Keratinocyte (primary cell): Measurements from ENCODE around the gene G6PC3. TPM values are rescaled to one million over a fixed set of nuclear protein-coding genes. Genes with fewer than 3 reads are reported as not detected.

Source experiments
- DNase-seq: peaks from one replicate; pipeline ENCODE4 v3.0.0-alpha.2; 2011; ENCODE audit warnings: low read depth, missing footprints, low spot score
- FAIRE-seq: peaks from 2 replicates; lab custom pipeline; 2011; peaks lifted over from hg19 to GRCh38; lab: Jason Lieb, UNC
- H2AFZ ChIP-seq: 2 replicates; pipeline ENCODE4 v1.6.0; 2012; ENCODE audit warnings: low read length, control low read depth, inconsistent platforms; ENCODE audit not compliant: control insufficient read depth
- H3K27ac ChIP-seq: 2 replicates; pipeline ENCODE4 v1.5.1; 2011; ENCODE audit warnings: low read length; ENCODE audit not compliant: control insufficient read depth, insufficient read depth
- H3K27me3 ChIP-seq: 3 replicates; pipeline ENCODE4 v1.6.0; 2011; ENCODE audit warnings: low read length; ENCODE audit not compliant: control insufficient read depth, insufficient read depth; ENCODE audit errors: extremely low read depth
- H3K36me3 ChIP-seq, 2 experiments: 2 replicates in 1 of 2; 3 replicates in 1 of 2; pipeline ENCODE4 v1.5.1; 2011; ENCODE audit warnings: low read length in 2 of 2, mild to moderate bottlenecking in 1 of 2; ENCODE audit not compliant: control insufficient read depth in 2 of 2, insufficient read depth in 2 of 2; ENCODE audit errors: extremely low read depth in 1 of 2
- H3K4me1 ChIP-seq: 3 replicates; pipeline ENCODE4 v1.5.1; 2011; ENCODE audit warnings: low read length; ENCODE audit not compliant: control insufficient read depth, insufficient read depth; ENCODE audit errors: extremely low read depth
- H3K4me2 ChIP-seq: 3 replicates; pipeline ENCODE4 v1.6.0; 2011; ENCODE audit warnings: low read depth, low read length; ENCODE audit not compliant: control insufficient read depth, insufficient read depth; ENCODE audit errors: extremely low read depth
- H3K4me3 ChIP-seq, 3 experiments: fragments of 200-600 bp in 1 of 3; sonication (generic) in 1 of 3; 2 replicates in 2 of 3; 3 replicates in 1 of 3; pipeline ENCODE4 v1.5.1; 2011 to 2016; ENCODE audit warnings: low read length in 3 of 3, mild to moderate bottlenecking in 3 of 3, control low read depth in 2 of 3, inconsistent platforms in 1 of 3, low read depth in 1 of 3, mixed read lengths in 1 of 3, mixed run types in 1 of 3, moderate library complexity in 1 of 3; ENCODE audit not compliant: control insufficient read depth in 2 of 3, insufficient read depth in 2 of 3; ENCODE audit errors: extremely low read depth in 1 of 3
- H3K79me2 ChIP-seq: 2 replicates; pipeline ENCODE4 v1.6.0; 2012; ENCODE audit warnings: low read length; ENCODE audit not compliant: control insufficient read depth, insufficient read depth
- H3K9ac ChIP-seq: 3 replicates; pipeline ENCODE4 v1.6.0; 2011; ENCODE audit warnings: low read length; ENCODE audit not compliant: control insufficient read depth, insufficient read depth; ENCODE audit errors: extremely low read depth
- H3K9me1 ChIP-seq: 3 replicates; pipeline ENCODE4 v1.6.0; 2011; ENCODE audit warnings: low read length; ENCODE audit not compliant: control insufficient read depth, insufficient read depth; ENCODE audit errors: extremely low read depth
- H3K9me3 ChIP-seq: 2 replicates; pipeline ENCODE4 v1.5.1; 2012; ENCODE audit warnings: low read depth, low read length; ENCODE audit not compliant: control insufficient read depth
- H4K20me1 ChIP-seq: 3 replicates; pipeline ENCODE4 v1.6.0; 2011; ENCODE audit warnings: low read length; ENCODE audit not compliant: control insufficient read depth, insufficient read depth; ENCODE audit errors: extremely low read depth
- CTCF ChIP-seq, 3 experiments: IDR thresholded peaks in 1 of 3; conservative IDR thresholded peaks in 1 of 3; optimal IDR thresholded peaks in 1 of 3; 2 replicates in 2 of 3; 3 replicates in 1 of 3; pipeline versions ENCODE3 to v1.5.1; 2011; ENCODE audit warnings: low read length in 3 of 3, mild to moderate bottlenecking in 3 of 3, moderate library complexity in 2 of 3, control low read depth in 1 of 3, inconsistent platforms in 1 of 3; ENCODE audit not compliant: insufficient read depth in 2 of 3; ENCODE audit errors: extremely low read depth in 1 of 3
- EZH2 ChIP-seq: IDR thresholded peaks from one replicate; pipeline ENCODE4 v1.6.1; 2012; ENCODE audit warnings: inconsistent platforms, mild to moderate bottlenecking, low read length, moderate library complexity
- dilution Hi-C: fragments of 300-500 bp; cut with MboI; formaldehyde crosslinking; loops from one replicate; pipeline ENCODE4 v1.7.0; 2020; ENCODE audit warnings: low sequenced_read_pairs; ENCODE audit not compliant: extremely low pct_ligation_motif_present
- polyA plus RNA-seq, 5 experiments: library from polyadenylated mRNA; depleted of rRNA in 3 of 5; stranded (reverse) in 3 of 5; stranded (forward) in 1 of 5; unstranded in 1 of 5; fragments of >200 nt; gene quantifications; 1 replicate in 1 of 5; 2 replicates in 3 of 5; 3 replicates in 1 of 5; pipeline versions ENCODE4 v1.2.1 to v1.2.3, GENCODE V29; 2011 to 2012; ENCODE audit warnings: missing spikeins in 2 of 5, low read depth in 1 of 5, low replicate concordance in 1 of 5

G6PC3 gene
- polyA plus RNA-seq, 1 donor (not counting 4 experiments of a cell fraction or from before 2014, with no cell fraction given): 28.0 TPM

DNA sequence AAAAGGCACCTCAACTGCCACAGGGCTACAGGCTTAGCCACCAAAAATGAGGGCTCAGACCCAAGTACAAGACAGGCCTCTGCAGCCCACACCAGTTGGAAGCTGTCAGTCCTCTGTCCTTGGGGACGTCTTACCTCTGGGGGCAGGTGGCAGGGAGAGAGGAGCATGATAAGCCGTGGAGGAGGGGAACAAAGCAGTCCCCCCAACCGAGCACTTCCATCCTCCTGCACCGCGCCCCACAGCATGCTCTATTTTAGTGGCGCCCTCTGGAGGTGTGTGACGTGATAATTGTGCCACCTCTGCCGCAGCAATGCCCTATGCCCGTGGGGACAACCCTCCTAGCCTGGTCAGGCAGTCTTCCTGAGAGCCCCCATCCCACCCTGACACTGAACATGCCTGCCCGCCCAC is 13.6 kb downstream of the G6PC3 start:
- Histone ChIP-seq H4K20me1 (no peaks in the 10 kb centered on the region), H3K9me3 (no peaks in the 10 kb centered on the region), H3K27ac (no peak overlapping the region), H3K9ac (no peak overlapping the region), H3K4me3 (no peak overlapping the region), H3K79me2 (no peaks in the 10 kb centered on the region), H2AFZ (no peak overlapping the region), H3K36me3 (peaks cover 2 to 3% of the 10 kb centered on the region in 2 experiments), H3K4me1 (peaks cover 26% of the 10 kb centered on the region), H3K9me1 (no peaks in the 10 kb centered on the region), H3K27me3 (no peaks in the 10 kb centered on the region), H3K4me2 (no peak overlapping the region)
- DNase-seq: no peak
- dilution Hi-C loops: no loop called here
- TF ChIP-seq EZH2: no peak
- peak; percentile 19 to 79 (median 47) for TF ChIP-seq CTCF (optimal IDR thresholded peaks at IDR 0.05 in 1 of 3, IDR thresholded peaks at IDR 0.05 in 1 of 3, conservative IDR thresholded peaks at IDR 0.05 in 1 of 3; ENCODE audit: extremely low read depth in 1 of 3, insufficient read depth in 2 of 3, low read length in 3 of 3)
- FAIRE-seq: no peak

DNA sequence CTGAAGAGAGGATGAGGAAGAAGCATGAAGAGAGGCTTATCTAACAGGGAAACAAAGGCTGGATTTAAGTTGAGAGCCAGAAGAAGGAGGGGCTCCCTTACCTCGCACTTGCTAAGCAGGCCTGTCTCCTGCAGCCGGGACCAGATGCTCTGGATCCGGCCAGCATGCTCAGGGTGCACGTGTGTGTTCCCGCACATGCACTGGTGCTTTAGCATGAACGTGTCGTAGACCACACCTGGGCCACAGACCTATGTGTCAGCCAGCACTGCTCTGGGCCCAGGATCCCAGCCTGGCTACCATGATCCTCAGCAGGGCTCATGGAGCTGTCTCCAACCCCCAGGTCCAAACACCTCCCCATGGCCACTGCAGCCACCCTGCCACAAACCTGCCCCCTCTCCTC is 14.4 kb downstream of the G6PC3 start:
- H3K4me2 ChIP-seq: no peak overlapping the region
- H3K79me2 ChIP-seq: no peaks in the 10 kb centered on the region
- no peak for FAIRE-seq
- no peak overlapping the region for H2AFZ ChIP-seq
- no peaks in the 10 kb centered on the region for H3K9me3 ChIP-seq
- no peak for DNase-seq
- H4K20me1 ChIP-seq: no peaks in the 10 kb centered on the region
- no peak overlapping the region for H3K4me3 ChIP-seq
- H3K27me3 ChIP-seq: no peaks in the 10 kb centered on the region
- H3K36me3 ChIP-seq: peaks cover 2 to 3% of the 10 kb centered on the region in 2 experiments
- dilution Hi-C loops: no loop called here
- peaks cover 26% of the 10 kb centered on the region for H3K4me1 ChIP-seq
- no peaks in the 10 kb centered on the region for H3K9me1 ChIP-seq
- no peak overlapping the region for H3K27ac ChIP-seq
- TF ChIP-seq CTCF (optimal IDR thresholded peaks at IDR 0.05 in 1 of 3, IDR thresholded peaks at IDR 0.05 in 1 of 3, conservative IDR thresholded peaks at IDR 0.05 in 1 of 3; ENCODE audit: extremely low read depth in 1 of 3, insufficient read depth in 2 of 3, low read length in 3 of 3) (no peak), EZH2 (no peak)
- no peak overlapping the region for H3K9ac ChIP-seq
